ENCODE measurements around the gene ADAMTSL4.

DNA sequence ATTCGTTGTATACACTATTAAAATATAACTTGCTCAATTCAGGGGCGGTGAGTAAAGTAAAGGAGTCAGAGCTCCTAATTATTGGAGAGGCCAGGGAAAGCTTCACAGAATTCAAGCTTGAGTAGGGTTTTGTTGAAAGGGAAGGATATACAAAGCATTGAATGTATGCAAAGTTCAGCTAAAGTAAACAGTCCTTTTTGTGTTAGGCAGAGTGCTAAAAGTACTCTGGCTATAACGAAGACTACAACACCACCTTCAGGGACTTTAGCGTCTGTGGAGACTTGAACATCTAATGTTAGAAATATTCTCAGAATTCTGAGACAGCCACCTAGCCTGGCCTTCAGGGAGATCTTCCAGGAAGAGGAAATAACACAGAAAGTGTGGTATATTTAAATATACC lies 32.6 kb upstream of the ADAMTSL4 start:
- TF ChIP-seq, protein P1, sequence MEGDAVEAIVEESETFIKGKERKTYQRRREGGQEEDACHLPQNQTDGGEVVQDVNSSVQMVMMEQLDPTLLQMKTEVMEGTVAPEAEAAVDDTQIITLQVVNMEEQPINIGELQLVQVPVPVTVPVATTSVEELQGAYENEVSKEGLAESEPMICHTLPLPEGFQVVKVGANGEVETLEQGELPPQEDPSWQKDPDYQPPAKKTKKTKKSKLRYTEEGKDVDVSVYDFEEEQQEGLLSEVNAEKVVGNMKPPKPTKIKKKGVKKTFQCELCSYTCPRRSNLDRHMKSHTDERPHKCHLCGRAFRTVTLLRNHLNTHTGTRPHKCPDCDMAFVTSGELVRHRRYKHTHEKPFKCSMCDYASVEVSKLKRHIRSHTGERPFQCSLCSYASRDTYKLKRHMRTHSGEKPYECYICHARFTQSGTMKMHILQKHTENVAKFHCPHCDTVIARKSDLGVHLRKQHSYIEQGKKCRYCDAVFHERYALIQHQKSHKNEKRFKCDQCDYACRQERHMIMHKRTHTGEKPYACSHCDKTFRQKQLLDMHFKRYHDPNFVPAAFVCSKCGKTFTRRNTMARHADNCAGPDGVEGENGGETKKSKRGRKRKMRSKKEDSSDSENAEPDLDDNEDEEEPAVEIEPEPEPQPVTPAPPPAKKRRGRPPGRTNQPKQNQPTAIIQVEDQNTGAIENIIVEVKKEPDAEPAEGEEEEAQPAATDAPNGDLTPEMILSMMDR (IDR thresholded peaks at IDR 0.05) = no peak
- no peak for TF ChIP-seq POLR2AphosphoS5 (IDR thresholded peaks at IDR 0.05; ENCODE audit: low read depth, low read length)

Data from Panc1 (cell line).